Small intestine (tissue), 7 donors: ENCODE measurements around the gene VILL. TPM values are rescaled to one million over a fixed set of nuclear protein-coding genes. Genes with fewer than 3 reads are reported as not detected.

Experiments
- DNase-seq, 2 donors: peaks; one replicate each; pipeline versions ENCODE4 v3.0.0 to v3.0.0-alpha.2; 2013
- FAIRE-seq: peaks from 2 replicates; lab custom pipeline; 2012; peaks lifted over from hg19 to GRCh38; lab: Jason Lieb, UNC
- H3K27ac ChIP-seq, 3 donors: one replicate each; pipeline ENCODE4 v1.5.1; 2013; ENCODE audit warnings: low read length in 2 of 3, mild to moderate bottlenecking in 2 of 3, control low read depth in 1 of 3, inconsistent platforms in 1 of 3, low read depth in 1 of 3, moderate library complexity in 1 of 3
- H3K27me3 ChIP-seq, 3 donors: one replicate each; pipeline ENCODE4 v1.6.1; 2013; ENCODE audit warnings: low read length in 3 of 3, inconsistent platforms in 1 of 3; ENCODE audit not compliant: control insufficient read depth in 3 of 3, insufficient read depth in 3 of 3
- H3K36me3 ChIP-seq, 3 donors: one replicate each; pipeline ENCODE4 v1.6.1; 2013; ENCODE audit warnings: low read length in 3 of 3, inconsistent platforms in 1 of 3, low read depth in 1 of 3, mild to moderate bottlenecking in 1 of 3, moderate library complexity in 1 of 3; ENCODE audit not compliant: control insufficient read depth in 3 of 3, insufficient read depth in 2 of 3
- H3K4me1 ChIP-seq, 3 donors: one replicate each; pipeline ENCODE4 v1.6.1; 2013; ENCODE audit warnings: low read length in 2 of 3, inconsistent platforms in 1 of 3, low read depth in 1 of 3, mild to moderate bottlenecking in 1 of 3, moderate library complexity in 1 of 3; ENCODE audit not compliant: control insufficient read depth in 3 of 3, insufficient read depth in 2 of 3
- H3K4me3 ChIP-seq, 3 donors: one replicate each; pipeline ENCODE4 v1.5.1; 2013; ENCODE audit warnings: low read length in 3 of 3, control low read depth in 1 of 3, inconsistent platforms in 1 of 3, low read depth in 1 of 3, mild to moderate bottlenecking in 1 of 3, moderate library complexity in 1 of 3
- H3K9me3 ChIP-seq, 2 donors: one replicate each; pipeline ENCODE4 v1.6.1; 2013; ENCODE audit warnings: low read depth in 1 of 2, low read length in 1 of 2; ENCODE audit not compliant: control insufficient read depth in 2 of 2, insufficient read depth in 1 of 2
- WGBS, 3 donors: extraction: QIAGEN DNeasy Blood & Tissue Kit; methylation state at CpG; one replicate each; pipeline ENCODE4 v1.1.7; 2013; 5-methylcytosine and 5-hydroxymethylcytosine counted together
- polyA plus RNA-seq, 4 donors: library from polyadenylated mRNA; stranded (reverse) in 3 of 4; unstranded in 1 of 4; fragments of 200-250 nt in 3 of 4; fragments of 120-200 nt in 1 of 4; gene quantifications; one replicate each; pipeline versions ENCODE4 v1.2.1 to v1.2.3, GENCODE V29; 2013
- donor health status: healthy with polysubstance abuse.
- donor health status: control.
- donor health status: control.
- donor health status: Bipolar disorder and iron deficiency.
- donor health status: healthy.

VILL gene
- polyA plus RNA-seq, 4 donors, result 57.6 to 266 (median 154) TPM

- peak overlapping the region in 2 of 3 donors; percentile 10 to 33 for H3K27ac ChIP-seq
- no peak for FAIRE-seq
Observed at GRCh38 chr3:37945807-37946530, 44.6 kb upstream of the VILL start.

GRCh38 chr3:37946531-37946889, 44.1 kb upstream of the VILL start:
- H3K36me3 ChIP-seq, result peaks cover 0 to 10% (median 0%) of the 10 kb centered on the region in 3 donors
- H3K27me3 ChIP-seq, result no peaks in the 10 kb centered on the region
- 40 to 51% (median 50%) methylated on average over 2 of the region's 2 CpGs for WGBS, 3 donors
- H3K4me3 ChIP-seq, result no peak overlapping the region
- H3K27ac ChIP-seq, result peak overlapping the region in 2 of 3 donors; percentile 19 to 33
- FAIRE-seq (no peak), DNase-seq (no peak)
- no peaks in the 10 kb centered on the region for H3K9me3 ChIP-seq
- peaks cover 5 to 44% (median 23%) of the 10 kb centered on the region in 3 donors for H3K4me1 ChIP-seq

More at GRCh38 chr3:37945807-37946530, 44.6 kb upstream of the VILL start:
- 26 to 43% (median 38%) methylated on average over 8 of the region's 8 CpGs for WGBS, 3 donors
- H3K4me1 ChIP-seq, result peaks cover 5 to 44% (median 23%) of the 10 kb centered on the region in 3 donors
- DNase-seq, result peak; percentile 42 to 45
- H3K27me3 ChIP-seq, result no peaks in the 10 kb centered on the region
- H3K9me3 ChIP-seq, result no peaks in the 10 kb centered on the region
- peaks cover 0 to 10% (median 0%) of the 10 kb centered on the region in 3 donors for H3K36me3 ChIP-seq
- H3K4me3 ChIP-seq, result no peak overlapping the region

- peaks cover 0 to 22% (median 16%) of the 10 kb centered on the region in 3 donors for H3K4me1 ChIP-seq
- H3K27me3 ChIP-seq, result no peaks in the 10 kb centered on the region
- DNase-seq (no peak), FAIRE-seq (no peak)
- 62 to 93% (median 88%) methylated on average over 6 of the region's 6 CpGs for WGBS, 3 donors
- H3K27ac ChIP-seq, result peak overlapping the region in 1 of 3 donors; percentile 12
- no peaks in the 10 kb centered on the region for H3K9me3 ChIP-seq
- H3K36me3 ChIP-seq, result peaks cover 0 to 18% (median 0%) of the 10 kb centered on the region in 3 donors
- no peak overlapping the region for H3K4me3 ChIP-seq
Observed at GRCh38 chr3:37949866-37950265, 40.7 kb upstream of the VILL start.

GRCh38 chr3:37952564-37952963, 38.0 kb upstream of the VILL start:
- no peak for FAIRE-seq

GRCh38 chr3:37953226-37953625, 37.4 kb upstream of the VILL start:
- Histone ChIP-seq H3K36me3 (peaks cover 0 to 19% (median 0%) of the 10 kb centered on the region in 3 donors), H3K27me3 (no peaks in the 10 kb centered on the region), H3K27ac (no peak overlapping the region), H3K4me3 (no peak overlapping the region), H3K4me1 (peaks cover 0 to 12% (median 0%) of the 10 kb centered on the region in 3 donors), H3K9me3 (no peaks in the 10 kb centered on the region)
- no peak for DNase-seq
- FAIRE-seq, result no peak
- WGBS, 3 donors, result 93 to 96% (median 96%) methylated on average over 2 of the region's 2 CpGs

More at GRCh38 chr3:37952564-37952963, 38.0 kb upstream of the VILL start:
- no peaks in the 10 kb centered on the region for H3K9me3 ChIP-seq
- peaks cover 0 to 12% (median 0%) of the 10 kb centered on the region in 3 donors for H3K4me1 ChIP-seq
- no peak overlapping the region for H3K4me3 ChIP-seq
- peaks cover 0 to 17% (median 0%) of the 10 kb centered on the region in 3 donors for H3K36me3 ChIP-seq
- no peaks in the 10 kb centered on the region for H3K27me3 ChIP-seq
- WGBS, 3 donors, result 89 to 98% (median 98%) methylated on average over 1 of the region's 1 CpG
- H3K27ac ChIP-seq, result no peak overlapping the region
- DNase-seq, result no peak

GRCh38 chr3:37953707-37954394, 36.7 kb upstream of the VILL start:
- Histone ChIP-seq H3K4me1 (peaks cover 0 to 12% (median 0%) of the 10 kb centered on the region in 3 donors), H3K27me3 (no peaks in the 10 kb centered on the region), H3K9me3 (no peaks in the 10 kb centered on the region), H3K27ac (peak overlapping the region in 1 of 3 donors; percentile 32), H3K4me3 (no peak overlapping the region), H3K36me3 (peaks cover 0 to 21% (median 0%) of the 10 kb centered on the region in 3 donors)
- WGBS, 3 donors, result 56 to 86% (median 82%) methylated on average over 5 of the region's 5 CpGs
- no peak for DNase-seq
- FAIRE-seq, result no peak

GRCh38 chr3:37954881-37955280, 35.7 kb upstream of the VILL start:
- Histone ChIP-seq H3K27ac (no peak overlapping the region), H3K36me3 (peaks cover 0 to 19% (median 0%) of the 10 kb centered on the region in 3 donors), H3K4me1 (peaks cover 0 to 12% (median 0%) of the 10 kb centered on the region in 3 donors), H3K4me3 (no peak overlapping the region), H3K9me3 (no peaks in the 10 kb centered on the region), H3K27me3 (no peaks in the 10 kb centered on the region)
- no peak for FAIRE-seq
- WGBS, 3 donors, result 96 to 97% (median 96%) methylated on average over 6 of the region's 6 CpGs
- DNase-seq, result no peak

GRCh38 chr3:37955918-37956707, 34.5 kb upstream of the VILL start:
- H3K27ac ChIP-seq, result peak overlapping the region in 1 of 3 donors; percentile 78
- H3K4me1 ChIP-seq, result peaks cover 0 to 12% (median under 1%) of the 10 kb centered on the region in 3 donors
- no peaks in the 10 kb centered on the region for H3K9me3 ChIP-seq
- FAIRE-seq (no peak), DNase-seq (no peak)
- H3K4me3 ChIP-seq, result no peak overlapping the region
- peaks cover 0 to 17% (median 0%) of the 10 kb centered on the region in 3 donors for H3K36me3 ChIP-seq
- whole genome bisulfite sequencing, 3 donors, result 69 to 99% (median 81%) methylated on average over 3 of the region's 3 CpGs
- no peaks in the 10 kb centered on the region for H3K27me3 ChIP-seq
